H7 (cell line): ENCODE data around the gene LYRM4. TPM values are rescaled to one million over a fixed set of nuclear protein-coding genes. Genes with fewer than 3 reads are reported as not detected.

Experiments used
- DNase-seq: peaks from one replicate; pipeline ENCODE4 v3.0.0; 2012
- H3K27me3 ChIP-seq: 2 replicates; pipeline ENCODE4 v1.6.0; 2011; ENCODE audit warnings: mild to moderate bottlenecking, low read length; ENCODE audit not compliant: control insufficient read depth, insufficient read depth
- H3K36me3 ChIP-seq: replicated peaks from 2 replicates; pipeline ENCODE4 v1.5.1; 2011; ENCODE audit warnings: low read length; ENCODE audit not compliant: control insufficient read depth, insufficient read depth
- H3K4me3 ChIP-seq: 2 replicates; pipeline ENCODE4 v1.5.1; 2011; ENCODE audit warnings: low read depth, mild to moderate bottlenecking, control low read depth, low read length, moderate library complexity; ENCODE audit not compliant: insufficient read depth
- total RNA-seq: library from RNA; depleted of rRNA; stranded (reverse); fragments of >200 nt; shearing (Covaris generic); gene quantifications from 2 replicates; pipeline ENCODE4 v1.2.3, GENCODE V29; 2014

The LYRM4 gene
- total RNA-seq, 1 experiment from 2014 or later: 45.6 TPM

- H3K27me3 ChIP-seq: no peaks in the 10 kb centered on the region
- DNase-seq: peak; percentile 56
- H3K36me3 ChIP-seq: no peaks in the 10 kb centered on the region
- no peak overlapping the region for H3K4me3 ChIP-seq
Observed at GRCh38 chr6:5192135-5192794, 68.5 kb downstream of the LYRM4 start.

GRCh38 chr6:5191722-5192121 lies 69.0 kb downstream of the LYRM4 start:
- Histone ChIP-seq H3K4me3 (no peak overlapping the region), H3K36me3 (no peaks in the 10 kb centered on the region), H3K27me3 (no peaks in the 10 kb centered on the region)
- no peak for DNase-seq

- H3K36me3 ChIP-seq: no peaks in the 10 kb centered on the region
- no peak overlapping the region for H3K4me3 ChIP-seq
- no peak for DNase-seq
- H3K27me3 ChIP-seq: no peaks in the 10 kb centered on the region
Observed at GRCh38 chr6:5191222-5191621, 69.5 kb downstream of the LYRM4 start.

GRCh38 chr6:5190507-5190906 lies 70.2 kb downstream of the LYRM4 start:
- no peak overlapping the region for H3K4me3 ChIP-seq
- H3K36me3 ChIP-seq: no peaks in the 10 kb centered on the region
- no peak for DNase-seq
- no peaks in the 10 kb centered on the region for H3K27me3 ChIP-seq

- Histone ChIP-seq H3K4me3 (no peak overlapping the region), H3K36me3 (no peaks in the 10 kb centered on the region), H3K27me3 (no peaks in the 10 kb centered on the region)
- DNase-seq: no peak
Observed at GRCh38 chr6:5188646-5189045, 72.1 kb downstream of the LYRM4 start.

GRCh38 chr6:5184878-5185277 lies 75.9 kb downstream of the LYRM4 start:
- DNase-seq: no peak
- no peaks in the 10 kb centered on the region for H3K36me3 ChIP-seq
- no peak overlapping the region for H3K4me3 ChIP-seq
- H3K27me3 ChIP-seq: no peaks in the 10 kb centered on the region

GRCh38 chr6:5184218-5184617 lies 76.5 kb downstream of the LYRM4 start:
- no peak for DNase-seq
- Histone ChIP-seq H3K27me3 (no peaks in the 10 kb centered on the region), H3K36me3 (no peaks in the 10 kb centered on the region), H3K4me3 (no peak overlapping the region)

GRCh38 chr6:5181510-5182317 lies 79.0 kb downstream of the LYRM4 start:
- no peak for DNase-seq
- no peaks in the 10 kb centered on the region for H3K36me3 ChIP-seq
- no peak overlapping the region for H3K4me3 ChIP-seq
- H3K27me3 ChIP-seq: no peaks in the 10 kb centered on the region

- Histone ChIP-seq H3K36me3 (no peaks in the 10 kb centered on the region), H3K4me3 (no peak overlapping the region), H3K27me3 (no peaks in the 10 kb centered on the region)
- DNase-seq: no peak
Observed at GRCh38 chr6:5180636-5181035, 80.1 kb downstream of the LYRM4 start.

GRCh38 chr6:5179917-5180316 lies 80.8 kb downstream of the LYRM4 start:
- Histone ChIP-seq H3K27me3 (no peaks in the 10 kb centered on the region), H3K36me3 (no peaks in the 10 kb centered on the region), H3K4me3 (no peak overlapping the region)
- no peak for DNase-seq

GRCh38 chr6:5178806-5179205 lies 81.9 kb downstream of the LYRM4 start:
- H3K27me3 ChIP-seq: no peaks in the 10 kb centered on the region
- no peaks in the 10 kb centered on the region for H3K36me3 ChIP-seq
- H3K4me3 ChIP-seq: no peak overlapping the region
- DNase-seq: no peak

GRCh38 chr6:5175635-5176034 lies 85.1 kb downstream of the LYRM4 start:
- no peaks in the 10 kb centered on the region for H3K27me3 ChIP-seq
- no peaks in the 10 kb centered on the region for H3K36me3 ChIP-seq
- no peak for DNase-seq
- H3K4me3 ChIP-seq: no peak overlapping the region

- no peaks in the 10 kb centered on the region for H3K36me3 ChIP-seq
- peak; percentile 58 for DNase-seq
- H3K4me3 ChIP-seq: no peak overlapping the region
- no peaks in the 10 kb centered on the region for H3K27me3 ChIP-seq
Observed at GRCh38 chr6:5174756-5175549, 85.8 kb downstream of the LYRM4 start.

- Histone ChIP-seq H3K27me3 (no peaks in the 10 kb centered on the region), H3K36me3 (no peaks in the 10 kb centered on the region), H3K4me3 (no peak overlapping the region)
- DNase-seq: no peak
Observed at GRCh38 chr6:5174244-5174643, 86.5 kb downstream of the LYRM4 start.

GRCh38 chr6:5173810-5174209 lies 86.9 kb downstream of the LYRM4 start:
- Histone ChIP-seq H3K27me3 (no peaks in the 10 kb centered on the region), H3K36me3 (no peaks in the 10 kb centered on the region), H3K4me3 (no peak overlapping the region)
- no peak for DNase-seq
